ENCODE results near the gene DEDD.

Gene DEDD

GRCh38 chr1:161080441-161081405 lies 51.7 kb downstream of the DEDD start:
- in situ Hi-C loops (cut with MboI; ENCODE audit: low sequenced_read_pairs) = loop anchor here (10.0 kb wide), 1 partner anchor 86 kb away; no protein-coding TSS in a partner anchor

- in situ Hi-C loops (cut with MboI; ENCODE audit: low sequenced_read_pairs) = loop anchor here (10.0 kb wide), 1 partner anchor 85 kb away; no protein-coding TSS in a partner anchor
These were observed 52.9 kb downstream of the DEDD start for GRCh38 chr1:161079436-161080110.

GRCh38 chr1:161077426-161077825 lies 55.0 kb downstream of the DEDD start:
- in situ Hi-C loops (cut with MboI; ENCODE audit: low sequenced_read_pairs) = no loop called here

- in situ Hi-C loops (cut with MboI; ENCODE audit: low sequenced_read_pairs) = no loop called here
These were observed 56.1 kb downstream of the DEDD start for GRCh38 chr1:161076410-161076809.

- in situ Hi-C loops (cut with MboI; ENCODE audit: low sequenced_read_pairs) = no loop called here
These were observed 57.6 kb downstream of the DEDD start for GRCh38 chr1:161074676-161075368.

GRCh38 chr1:161073474-161074121 lies 58.9 kb downstream of the DEDD start:
- in situ Hi-C loops (cut with MboI; ENCODE audit: low sequenced_read_pairs) = no loop called here

GRCh38 chr1:161072751-161073449 lies 59.6 kb downstream of the DEDD start:
- in situ Hi-C loops (cut with MboI; ENCODE audit: low sequenced_read_pairs) = no loop called here

- in situ Hi-C loops (cut with MboI; ENCODE audit: low sequenced_read_pairs) = no loop called here
These were observed 60.5 kb downstream of the DEDD start for GRCh38 chr1:161071886-161072371.

All from HL-60/S4 (cell line).